ENCODE data around the gene SHISA6. TPM values are rescaled to one million over a fixed set of nuclear protein-coding genes. Genes with fewer than 3 reads are reported as not detected.
A peak's percentile ranks its signal among the peaks of the same experiment; 100 is the strongest.

Gene SHISA6
- total RNA-seq: under 1 TPM; 0.26 to 0.62 TPM
- long read RNA-seq: 0 reads

GRCh38 chr17:11240841-11241610 lies at the start of gene SHISA6:
SHISA6 (plus strand) TSS chr17:11241213.
- peak in 1 of 2 donors; percentile 17 for ATAC-seq
- intact Hi-C loops (cut with DNase I): no loop called here

GRCh38 chr17:11195801-11196200 lies 45.2 kb upstream of the SHISA6 start:
- ATAC-seq (no peak), DNase-seq (no peak)
- intact Hi-C loops (cut with DNase I): no loop called here

More at GRCh38 chr17:11240841-11241610, at the start of gene SHISA6:
- DNase-seq: no peak

- intact Hi-C loops (cut with DNase I): no loop called here
- ATAC-seq (no peak), DNase-seq (no peak)
Measured at GRCh38 chr17:11204991-11205390, 36.0 kb upstream of the SHISA6 start.

GRCh38 chr17:11205659-11206058 lies 35.4 kb upstream of the SHISA6 start:
- intact Hi-C loops (cut with DNase I): no loop called here
- ATAC-seq (no peak), DNase-seq (no peak)

- DNase-seq (no peak), ATAC-seq (no peak)
- intact Hi-C loops (cut with DNase I): no loop called here
Measured at GRCh38 chr17:11209906-11210305, 31.1 kb upstream of the SHISA6 start.

- intact Hi-C loops (cut with DNase I): no loop called here
- DNase-seq (no peak), ATAC-seq (no peak)
Measured at GRCh38 chr17:11212792-11213191, 28.2 kb upstream of the SHISA6 start.

- DNase-seq (no peak), ATAC-seq (no peak)
- intact Hi-C loops (cut with DNase I): no loop called here
Measured at GRCh38 chr17:11216976-11217375, 24.0 kb upstream of the SHISA6 start.

- intact Hi-C loops (cut with DNase I): no loop called here
- ATAC-seq (no peak), DNase-seq (no peak)
Measured at GRCh38 chr17:11221196-11221595, 19.8 kb upstream of the SHISA6 start.

GRCh38 chr17:11221721-11222120 lies 19.3 kb upstream of the SHISA6 start:
- no peak for DNase-seq
- no peak for ATAC-seq
- intact Hi-C loops (cut with DNase I): no loop called here

- intact Hi-C loops (cut with DNase I): no loop called here
- ATAC-seq: no peak
- DNase-seq: no peak
Measured at GRCh38 chr17:11238705-11239104, 2.3 kb upstream of the SHISA6 start.

- intact Hi-C loops (cut with DNase I): no loop called here
- ATAC-seq (no peak), DNase-seq (no peak)
Measured at GRCh38 chr17:11239379-11239970, 1.5 kb upstream of the SHISA6 start.

- ATAC-seq: peak; percentile 39 to 51
- no peak for DNase-seq
- intact Hi-C loops (cut with DNase I): no loop called here
Measured at GRCh38 chr17:11240041-11240840, 772 bp upstream of the SHISA6 start.

GRCh38 chr17:11241611-11242226 lies 706 bp downstream of the SHISA6 start:
- intact Hi-C loops (cut with DNase I): no loop called here
- DNase-seq (no peak), ATAC-seq (no peak)

- intact Hi-C loops (cut with DNase I): no loop called here
- no peak for DNase-seq
- no peak for ATAC-seq
Measured at GRCh38 chr17:11242411-11242810, 1.4 kb downstream of the SHISA6 start.

GRCh38 chr17:11244776-11245175 lies 3.8 kb downstream of the SHISA6 start:
- intact Hi-C loops (cut with DNase I): no loop called here
- no peak for DNase-seq
- no peak for ATAC-seq

GRCh38 chr17:11245187-11245586 lies 4.2 kb downstream of the SHISA6 start:
- intact Hi-C loops (cut with DNase I): no loop called here
- ATAC-seq (no peak), DNase-seq (no peak)

GRCh38 chr17:11245791-11246190 lies 4.8 kb downstream of the SHISA6 start:
- ATAC-seq (no peak), DNase-seq (no peak)
- intact Hi-C loops (cut with DNase I): no loop called here

GRCh38 chr17:11250161-11250560 lies 9.1 kb downstream of the SHISA6 start:
- no peak for ATAC-seq
- intact Hi-C loops (cut with DNase I): no loop called here

GRCh38 chr17:11251561-11252107 lies 10.6 kb downstream of the SHISA6 start:
- intact Hi-C loops (cut with DNase I): no loop called here
- DNase-seq (no peak), ATAC-seq (no peak)

More at GRCh38 chr17:11250161-11250560, 9.1 kb downstream of the SHISA6 start:
- DNase-seq: no peak
